Activated naive CD4-positive, alpha-beta T cell treated with anti-CD3 and anti-CD28 coated beads for 36 hours (primary cell): ENCODE data around the gene MRPL46. TPM values are rescaled to one million over a fixed set of nuclear protein-coding genes. Genes with fewer than 3 reads are reported as not detected.

ENCODE experiments used
- CTCF ChIA-PET: fragments of 350-600 bp; sonication (Branson Sonifier 250); formaldehyde crosslinking; loops from one replicate; lab custom pipeline; 2021; ENCODE audit warnings: antibody characterized with exemption; lab: Charles Lee
- DNase-seq: peaks from one replicate; pipeline ENCODE4 v3.0.0-alpha.2; 2020
- H3K27ac Mint-ChIP-seq: one replicate; pipeline ENCODE4 v1.8.0; 2021; ENCODE audit warnings: mild to moderate bottlenecking, mixed read lengths
- H3K27me3 Mint-ChIP-seq: one replicate; pipeline ENCODE4 v1.8.0; 2021; ENCODE audit warnings: low read depth, mixed read lengths
- H3K36me3 Mint-ChIP-seq: one replicate; pipeline ENCODE4 v1.8.0; 2021; ENCODE audit warnings: low read depth, mixed read lengths
- H3K4me1 Mint-ChIP-seq: one replicate; pipeline ENCODE4 v1.8.0; 2021; ENCODE audit warnings: low read depth, mixed read lengths
- H3K4me3 Mint-ChIP-seq: one replicate; pipeline ENCODE4 v1.8.0; 2021; ENCODE audit warnings: mild to moderate bottlenecking, moderate library complexity, mixed read lengths
- H3K9me3 Mint-ChIP-seq: one replicate; pipeline ENCODE4 v1.8.0; 2021; ENCODE audit warnings: mixed read lengths
- intact Hi-C: fragments of 100-400 bp; cut with micrococcal nuclease; formaldehyde crosslinking; loops from one replicate; pipeline ENCODE4 v1.15.1; 2023
- total RNA-seq, 2 experiments: library from RNA; stranded (reverse); gene quantifications; one replicate each; pipeline ENCODE4 v1.2.3, GENCODE V29; 2021

MRPL46 gene
- 10 to 100 TPM; 29.1 to 29.2 TPM for total RNA-seq

DNA sequence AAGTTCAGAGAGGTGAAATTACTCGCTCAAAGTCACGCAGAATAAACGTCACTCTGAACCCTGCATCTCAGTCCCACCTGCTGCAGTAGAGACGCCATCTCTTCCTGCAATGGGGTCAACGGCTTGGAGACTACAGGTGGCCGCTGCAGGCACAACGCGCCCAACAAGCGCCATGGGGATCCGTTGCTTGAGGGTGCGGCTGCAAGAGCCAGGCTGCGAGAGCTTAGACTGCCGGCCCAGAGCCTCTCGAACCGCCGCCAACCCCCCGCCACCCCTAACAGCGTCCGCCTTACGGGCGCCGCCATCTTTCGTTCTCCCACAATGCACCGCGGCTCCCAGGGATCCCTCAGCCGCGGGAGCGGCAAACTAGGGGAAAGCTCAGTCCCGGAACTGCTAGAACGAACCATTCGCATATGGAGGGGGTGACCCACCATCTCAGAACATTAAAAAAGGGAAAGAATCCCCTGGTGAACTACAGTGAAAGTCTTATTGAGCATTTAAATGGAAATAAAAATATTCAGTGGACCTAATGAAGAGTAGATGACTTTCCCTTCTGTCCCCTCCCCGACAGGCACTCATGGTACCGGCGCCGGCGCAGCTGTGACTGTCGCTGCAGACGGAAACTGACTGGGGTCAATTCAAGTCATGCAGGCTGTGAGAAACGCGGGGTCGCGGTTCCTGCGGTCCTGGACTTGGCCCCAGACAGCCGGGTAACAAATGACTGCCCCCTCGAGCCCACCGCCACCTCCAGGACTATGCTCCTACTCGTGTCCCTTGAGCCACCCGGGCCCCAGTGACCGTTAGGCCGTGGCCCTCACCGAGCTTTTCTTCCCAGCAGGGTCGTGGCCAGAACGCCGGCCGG, at the start of gene MRPL46, which contains the start of gene MRPS11:
Gene MRPL46 (minus strand): TSS at position 316 of the 862 bp plus-strand sequence. CDS start 11 bp downstream, at position 305.
Gene MRPS11 (plus strand): TSS at position 636 of the 862 bp plus-strand sequence. CDS start 10 bp downstream, at position 646.
- peaks cover 28% of the 10 kb centered on the region for H3K36me3 Mint-ChIP-seq

DNA sequence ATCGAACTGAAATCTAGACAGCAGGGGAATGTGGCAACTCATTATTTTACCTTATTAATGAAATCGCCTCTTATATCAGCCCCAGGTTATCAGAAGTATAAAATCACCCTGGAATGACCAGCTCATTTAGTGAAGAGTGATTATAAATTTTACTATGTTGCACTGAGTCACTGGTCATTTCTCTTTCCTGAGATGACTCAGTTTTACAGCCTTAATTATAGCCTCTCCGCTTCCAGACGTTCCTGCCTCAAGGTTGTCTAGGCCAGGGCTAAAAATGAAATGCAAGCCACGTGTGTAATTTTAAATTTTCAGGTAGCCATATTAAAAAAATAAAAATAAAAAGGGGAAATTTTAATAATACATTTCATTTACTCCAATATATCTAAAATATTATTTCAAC, 46.0 kb upstream of the MRPL46 start:
- H3K9me3 Mint-ChIP-seq: no peaks in the 10 kb centered on the region
- DNase-seq: no peak
- H3K4me1 Mint-ChIP-seq: no peaks in the 10 kb centered on the region
- no peaks in the 10 kb centered on the region for H3K27me3 Mint-ChIP-seq
- H3K36me3 Mint-ChIP-seq: peaks cover 8% of the 10 kb centered on the region
- H3K27ac Mint-ChIP-seq: no peak overlapping the region
- CTCF ChIA-PET: no interaction called here
- no peak overlapping the region for H3K4me3 Mint-ChIP-seq
- intact Hi-C loops: no loop called here

More for the DNA sequence above, at the start of gene MRPL46, which contains the start of gene MRPS11:
- peak; percentile 93 for DNase-seq
- intact Hi-C loops: loop anchor here (1.0 to 5.0 kb wide), 7 partner anchors 79 to 430 kb away; partner anchors contain the start of genes AEN, DET1, HAPLN3 and NTRK3
- Mint-ChIP-seq H3K27ac (peak within 1 kb of the TSS; percentile 98), H3K27me3 (no peaks in the 10 kb centered on the region), H3K9me3 (no peaks in the 10 kb centered on the region), H3K4me1 (peaks cover 32% of the 10 kb centered on the region), H3K4me3 (peak within 1 kb of the TSS; percentile 91)
- CTCF ChIA-PET: interaction anchor here (0.6 to 1.6 kb wide), 5 partner anchors 12 to 197 kb away, joined by 3 to 4 read pairs (median 3); no protein-coding TSS in a partner anchor

DNA sequence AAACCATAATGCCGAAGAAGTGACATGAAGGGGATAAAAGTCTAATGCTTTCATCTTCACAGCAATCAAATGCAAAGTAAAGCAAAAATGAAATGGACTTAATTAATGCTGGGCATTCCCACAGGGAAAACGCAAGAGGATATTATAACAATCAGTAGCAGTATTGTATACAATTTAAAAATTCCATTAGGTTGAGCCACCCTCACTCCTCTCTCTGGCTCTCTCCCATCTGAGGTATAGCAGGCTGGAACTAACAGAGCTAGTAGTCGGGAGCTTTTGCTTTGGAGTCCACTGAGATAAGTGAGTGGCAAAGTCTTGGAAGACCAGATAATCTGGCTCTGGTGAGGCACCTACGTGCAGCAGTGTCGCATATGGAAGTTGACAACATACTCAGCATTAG, 45.4 kb upstream of the MRPL46 start:
- CTCF ChIA-PET: no interaction called here
- no peak for DNase-seq

DNA sequence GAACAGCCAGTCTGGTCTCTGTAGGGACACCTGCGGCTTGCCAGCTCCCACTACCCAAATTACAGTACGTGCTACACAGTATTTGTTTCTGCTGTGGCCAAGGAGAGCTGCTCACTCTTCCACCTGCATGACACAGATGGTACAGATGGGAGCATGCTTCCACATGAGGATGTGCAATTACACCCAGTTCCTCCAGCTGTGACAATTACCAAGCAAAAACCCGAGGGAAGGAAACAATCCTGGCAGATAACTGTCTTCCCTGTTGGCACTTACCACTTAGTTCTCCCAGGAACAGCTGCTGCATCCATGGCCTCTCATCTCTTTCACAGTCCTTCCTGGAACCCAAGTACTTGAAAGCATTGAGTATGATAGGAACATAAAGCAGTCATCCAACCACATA, 44.9 kb upstream of the MRPL46 start:
- no peaks in the 10 kb centered on the region for H3K27me3 Mint-ChIP-seq
- no peak overlapping the region for H3K4me3 Mint-ChIP-seq
- no peaks in the 10 kb centered on the region for H3K9me3 Mint-ChIP-seq
- no peaks in the 10 kb centered on the region for H3K4me1 Mint-ChIP-seq
- CTCF ChIA-PET: no interaction called here
- H3K36me3 Mint-ChIP-seq: peaks cover 8% of the 10 kb centered on the region
- H3K27ac Mint-ChIP-seq: no peak overlapping the region
- DNase-seq: no peak
- intact Hi-C loops: no loop called here

More for the DNA sequence above, 45.4 kb upstream of the MRPL46 start:
- Mint-ChIP-seq H3K27me3 (no peaks in the 10 kb centered on the region), H3K27ac (no peak overlapping the region), H3K4me1 (no peaks in the 10 kb centered on the region), H3K9me3 (no peaks in the 10 kb centered on the region), H3K36me3 (peaks cover 8% of the 10 kb centered on the region), H3K4me3 (no peak overlapping the region)
- intact Hi-C loops: no loop called here

DNA sequence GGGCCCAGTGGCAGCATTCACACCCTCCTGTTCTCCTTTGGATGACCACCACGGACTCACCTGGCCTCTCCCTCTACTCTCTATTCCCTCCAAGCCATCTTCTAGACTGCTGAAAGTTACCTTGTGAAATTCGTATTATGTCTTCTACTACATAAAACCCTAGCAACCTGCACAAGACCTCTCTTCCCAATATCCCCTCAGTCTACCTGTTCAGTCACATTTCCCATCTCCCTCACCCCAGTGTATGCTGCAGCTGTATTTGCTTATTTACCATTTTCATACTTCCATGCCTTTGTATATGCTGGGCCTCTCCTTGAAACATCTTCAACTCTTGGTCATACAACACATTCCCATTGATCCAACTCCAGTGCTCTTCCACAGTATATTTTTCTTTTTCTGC, 44.0 kb upstream of the MRPL46 start:
- Mint-ChIP-seq H3K4me3 (no peak overlapping the region), H3K27ac (no peak overlapping the region), H3K27me3 (no peaks in the 10 kb centered on the region), H3K9me3 (no peaks in the 10 kb centered on the region), H3K4me1 (no peaks in the 10 kb centered on the region), H3K36me3 (peaks cover 8% of the 10 kb centered on the region)
- intact Hi-C loops: no loop called here
- CTCF ChIA-PET: no interaction called here
- no peak for DNase-seq

DNA sequence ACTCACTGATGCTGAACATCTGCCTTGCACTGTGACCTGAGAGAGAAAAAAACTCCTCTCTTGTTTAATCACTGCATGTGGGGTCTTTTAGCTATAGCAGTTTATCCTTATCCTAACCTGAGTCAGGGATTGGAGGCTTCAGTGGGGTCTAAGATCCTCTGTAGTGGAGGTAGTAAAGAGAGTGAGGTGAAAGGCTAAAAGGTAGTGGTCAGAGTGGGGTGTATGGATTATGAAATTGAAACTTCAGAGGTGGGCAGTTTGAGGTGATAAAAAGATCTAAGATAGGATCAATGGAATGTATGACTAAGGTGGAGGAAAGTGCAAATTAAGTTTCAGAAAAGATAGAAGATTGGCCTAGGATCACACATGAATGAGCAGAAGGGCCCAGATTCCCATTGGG, 42.8 kb upstream of the MRPL46 start:
- H3K4me1 Mint-ChIP-seq: no peaks in the 10 kb centered on the region
- H3K27ac Mint-ChIP-seq: no peak overlapping the region
- no peaks in the 10 kb centered on the region for H3K9me3 Mint-ChIP-seq
- DNase-seq: no peak
- intact Hi-C loops: no loop called here
- no peaks in the 10 kb centered on the region for H3K27me3 Mint-ChIP-seq
- H3K36me3 Mint-ChIP-seq: peaks cover 8% of the 10 kb centered on the region
- no peak overlapping the region for H3K4me3 Mint-ChIP-seq
- CTCF ChIA-PET: no interaction called here

DNA sequence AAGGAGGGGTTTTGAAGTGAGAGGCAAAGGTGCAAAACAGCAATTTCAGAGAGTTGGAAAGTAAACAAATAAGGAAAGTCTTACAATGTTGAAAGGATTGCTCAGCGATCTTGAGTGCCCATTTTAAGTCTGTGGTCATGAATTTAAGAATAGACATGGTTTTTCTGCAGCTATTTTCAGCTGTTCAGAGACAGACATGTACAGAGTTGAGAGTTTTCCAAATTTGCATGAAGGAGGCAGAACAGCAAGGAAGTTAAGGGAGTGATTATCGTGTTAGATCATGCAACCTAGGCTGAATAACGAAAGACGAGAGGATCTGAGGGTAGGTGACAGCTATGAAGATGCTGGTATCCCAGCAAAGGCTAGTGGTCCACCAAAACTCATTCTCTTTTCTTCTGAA, 42.1 kb upstream of the MRPL46 start:
- no peaks in the 10 kb centered on the region for H3K27me3 Mint-ChIP-seq
- no peaks in the 10 kb centered on the region for H3K9me3 Mint-ChIP-seq
- DNase-seq: no peak
- H3K27ac Mint-ChIP-seq: no peak overlapping the region
- CTCF ChIA-PET: no interaction called here
- intact Hi-C loops: no loop called here
- H3K36me3 Mint-ChIP-seq: peaks cover 8% of the 10 kb centered on the region
- H3K4me3 Mint-ChIP-seq: no peak overlapping the region
- no peaks in the 10 kb centered on the region for H3K4me1 Mint-ChIP-seq

DNA sequence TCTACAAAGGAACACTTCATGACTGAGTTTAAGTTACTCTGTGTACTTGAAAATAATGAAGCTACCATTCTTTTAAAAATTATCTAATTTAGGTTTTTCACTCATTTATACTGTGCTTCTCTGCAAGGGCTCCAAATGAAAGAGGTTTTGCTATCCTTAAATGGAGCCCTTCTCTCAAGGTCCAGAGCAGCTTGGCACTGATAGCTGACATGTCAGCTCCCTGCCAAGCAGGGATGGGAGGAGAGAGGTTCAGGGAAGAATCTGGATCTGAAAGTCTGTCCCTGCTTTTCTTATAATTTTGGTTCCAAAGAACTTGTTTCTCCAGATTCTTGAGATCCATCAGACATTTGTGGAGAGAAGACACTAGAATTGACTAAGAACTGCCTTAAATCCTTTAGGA, 39.4 kb upstream of the MRPL46 start:
- intact Hi-C loops: no loop called here
- CTCF ChIA-PET: no interaction called here
- DNase-seq: no peak
- H3K36me3 Mint-ChIP-seq: peaks cover 13% of the 10 kb centered on the region
- H3K27me3 Mint-ChIP-seq: no peaks in the 10 kb centered on the region
- H3K9me3 Mint-ChIP-seq: no peaks in the 10 kb centered on the region
- no peaks in the 10 kb centered on the region for H3K4me1 Mint-ChIP-seq
- H3K4me3 Mint-ChIP-seq: no peak overlapping the region
- no peak overlapping the region for H3K27ac Mint-ChIP-seq

DNA sequence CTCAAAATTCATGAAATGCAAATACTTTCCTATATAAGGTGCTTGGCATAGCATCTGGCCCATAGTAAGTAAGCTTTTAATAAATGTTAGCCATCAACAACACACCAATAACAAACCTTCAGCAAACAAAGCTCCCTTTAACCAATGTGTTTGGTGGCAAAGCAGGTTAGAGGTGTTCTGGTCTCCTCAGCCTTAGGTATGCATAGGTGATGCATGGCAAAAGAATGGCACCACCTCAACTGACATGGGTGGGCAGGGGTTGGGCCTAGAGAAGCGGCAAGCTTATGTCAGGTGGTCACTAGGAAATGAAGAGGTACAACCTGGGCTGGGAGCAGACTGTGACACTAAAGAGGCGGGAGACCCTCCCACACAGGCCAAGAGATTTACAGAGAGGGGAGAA, 38.5 kb upstream of the MRPL46 start:
- peaks cover 2% of the 10 kb centered on the region for H3K4me1 Mint-ChIP-seq
- H3K36me3 Mint-ChIP-seq: peaks cover 9% of the 10 kb centered on the region
- no peaks in the 10 kb centered on the region for H3K27me3 Mint-ChIP-seq
- CTCF ChIA-PET: no interaction called here
- no peak overlapping the region for H3K27ac Mint-ChIP-seq
- no peak for DNase-seq
- H3K4me3 Mint-ChIP-seq: no peak overlapping the region
- intact Hi-C loops: no loop called here
- no peaks in the 10 kb centered on the region for H3K9me3 Mint-ChIP-seq

DNA sequence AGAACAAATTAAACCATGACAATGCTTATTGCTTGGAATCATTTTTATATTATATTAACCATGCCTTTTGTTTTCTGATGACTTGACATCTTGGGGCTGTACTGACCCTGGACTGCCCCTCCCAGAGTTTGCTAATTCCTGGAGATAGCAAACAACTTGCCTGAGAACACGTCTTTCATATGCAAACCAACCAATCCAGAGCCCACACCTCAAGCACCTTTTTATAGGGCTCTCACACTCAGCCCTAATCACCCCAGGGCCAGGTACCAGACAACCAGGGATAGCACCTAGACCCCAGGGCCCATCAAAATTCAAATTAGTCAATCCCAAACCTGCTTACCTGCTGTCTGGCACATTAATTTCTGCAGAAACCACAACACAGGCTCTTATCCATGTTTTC, 37.3 kb upstream of the MRPL46 start:
- intact Hi-C loops: no loop called here
- H3K9me3 Mint-ChIP-seq: no peaks in the 10 kb centered on the region
- no peak for DNase-seq
- H3K36me3 Mint-ChIP-seq: peaks cover 6% of the 10 kb centered on the region
- H3K27ac Mint-ChIP-seq: no peak overlapping the region
- no peak overlapping the region for H3K4me3 Mint-ChIP-seq
- H3K27me3 Mint-ChIP-seq: no peaks in the 10 kb centered on the region
- peaks cover 2% of the 10 kb centered on the region for H3K4me1 Mint-ChIP-seq
- CTCF ChIA-PET: no interaction called here

DNA sequence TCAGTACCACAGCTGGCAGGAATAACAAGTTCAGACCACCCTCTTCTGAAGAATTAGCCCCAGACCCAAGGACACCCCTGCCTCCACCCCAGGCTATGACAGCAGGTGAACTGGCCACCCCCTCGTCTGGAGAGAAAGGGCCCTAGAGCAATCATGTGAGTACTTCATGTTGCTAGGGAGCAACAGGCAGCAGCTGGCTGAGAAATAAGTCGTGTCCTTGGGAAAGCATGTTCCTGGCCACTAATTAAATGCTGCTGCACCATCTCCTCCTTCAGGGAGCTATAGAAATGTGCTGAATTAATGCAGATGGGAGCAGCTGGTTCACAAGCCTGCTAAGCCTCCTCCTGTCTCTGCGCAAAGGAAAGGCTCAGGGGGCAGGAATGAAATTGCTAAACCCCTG, 31.8 kb upstream of the MRPL46 start:
- Mint-ChIP-seq H3K27me3 (no peaks in the 10 kb centered on the region), H3K27ac (no peak overlapping the region), H3K4me1 (peaks cover 2% of the 10 kb centered on the region), H3K9me3 (no peaks in the 10 kb centered on the region), H3K36me3 (peaks cover 4% of the 10 kb centered on the region), H3K4me3 (no peak overlapping the region)
- CTCF ChIA-PET: no interaction called here
- DNase-seq: no peak
- intact Hi-C loops: no loop called here

DNA sequence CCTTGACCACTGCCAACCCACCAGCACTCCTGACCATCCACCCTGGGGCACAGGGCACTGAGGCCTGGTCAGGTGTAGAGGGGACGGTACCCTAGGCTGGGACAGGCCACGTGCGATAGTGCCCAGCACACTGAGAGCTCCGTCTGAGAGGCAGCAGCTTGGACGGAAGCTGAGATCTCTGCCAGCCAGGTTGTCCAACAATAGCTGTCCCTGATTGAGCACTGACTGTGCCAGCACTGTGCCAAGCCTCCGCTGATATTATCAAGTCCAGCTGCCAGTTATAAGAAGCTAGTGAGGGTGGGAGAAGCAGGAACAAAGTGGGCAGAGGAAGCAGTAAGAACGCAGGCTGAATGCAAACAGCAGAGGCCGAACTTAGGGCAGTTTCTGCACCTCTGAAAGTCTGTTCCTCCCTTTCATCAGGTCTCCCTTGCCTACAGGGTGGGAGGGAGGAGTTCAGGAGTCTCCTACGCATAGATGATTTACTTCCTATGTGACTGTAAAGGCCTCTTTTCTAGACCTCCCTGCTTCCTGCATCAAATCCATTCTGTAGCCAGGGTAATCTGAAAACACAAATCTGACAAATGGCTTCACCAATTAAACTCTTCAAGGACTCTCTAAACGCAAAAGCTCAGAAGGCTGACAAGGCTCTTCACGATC, 30.0 kb upstream of the MRPL46 start:
- Mint-ChIP-seq H3K4me1 (peaks cover 2% of the 10 kb centered on the region), H3K4me3 (no peak overlapping the region), H3K9me3 (no peaks in the 10 kb centered on the region), H3K36me3 (no peaks in the 10 kb centered on the region), H3K27me3 (no peaks in the 10 kb centered on the region), H3K27ac (no peak overlapping the region)
- intact Hi-C loops: no loop called here
- CTCF ChIA-PET: no interaction called here
- no peak for DNase-seq
